HuH-7.5 (cell line): Measurements from ENCODE around the gene FLCN.

Experiments
- DNase-seq: peaks from one replicate; pipeline ENCODE4 v3.0.0; 2011; ENCODE audit warnings: low spot score

Gene FLCN

DNA sequence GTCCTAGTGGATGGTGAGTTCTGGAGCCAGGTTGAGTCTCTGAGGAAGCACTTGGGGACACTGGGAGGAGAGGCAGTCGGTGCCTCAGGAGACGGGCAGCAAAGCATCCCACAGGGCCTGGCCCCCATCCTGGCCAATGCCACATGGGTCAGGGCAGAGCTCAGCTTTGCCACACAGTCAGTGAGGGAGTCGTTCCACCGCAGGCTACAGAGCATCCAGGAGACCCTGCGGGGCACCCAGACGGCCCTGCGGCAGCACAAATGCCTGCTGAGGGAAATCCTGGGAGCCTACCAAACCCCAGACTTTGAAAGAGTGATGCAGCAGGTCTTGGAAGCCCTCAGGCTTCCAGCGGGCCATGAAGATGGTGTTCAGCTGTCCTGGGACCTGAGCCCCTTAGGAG is 70.5 kb downstream of the FLCN start:
- DNase-seq: no peak

DNA sequence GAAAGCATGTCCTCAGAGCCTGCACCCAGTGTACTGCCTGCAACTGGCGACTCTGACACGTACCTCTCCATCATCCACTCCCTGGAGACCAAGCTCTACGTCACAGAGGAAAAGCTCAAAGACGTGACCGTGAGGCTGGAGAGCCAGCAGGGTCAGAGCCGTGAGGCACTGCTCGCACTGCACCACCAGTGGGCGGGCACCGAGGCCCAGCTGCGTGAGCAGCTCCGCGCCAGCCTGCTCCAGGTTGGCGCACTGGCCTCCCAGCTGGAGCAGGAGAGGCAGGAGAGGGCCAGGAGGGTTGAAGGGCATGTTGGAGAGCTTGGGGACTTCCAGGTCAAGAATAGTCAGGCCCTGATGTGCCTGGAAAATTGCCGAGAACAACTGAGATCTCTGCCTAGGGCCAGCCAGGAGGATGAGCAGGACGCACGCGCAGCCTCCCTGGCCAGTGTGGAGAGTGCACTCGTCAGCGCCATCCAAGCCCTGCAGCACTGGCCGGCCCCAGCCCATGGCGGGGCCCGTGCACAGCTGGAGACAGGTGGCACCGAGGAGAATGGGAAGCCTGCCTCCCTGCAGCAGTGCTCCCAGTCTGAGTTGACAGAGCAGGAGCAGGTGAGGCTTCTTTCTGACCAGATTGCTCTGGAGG is 71.2 kb downstream of the FLCN start:
- DNase-seq: no peak

DNA sequence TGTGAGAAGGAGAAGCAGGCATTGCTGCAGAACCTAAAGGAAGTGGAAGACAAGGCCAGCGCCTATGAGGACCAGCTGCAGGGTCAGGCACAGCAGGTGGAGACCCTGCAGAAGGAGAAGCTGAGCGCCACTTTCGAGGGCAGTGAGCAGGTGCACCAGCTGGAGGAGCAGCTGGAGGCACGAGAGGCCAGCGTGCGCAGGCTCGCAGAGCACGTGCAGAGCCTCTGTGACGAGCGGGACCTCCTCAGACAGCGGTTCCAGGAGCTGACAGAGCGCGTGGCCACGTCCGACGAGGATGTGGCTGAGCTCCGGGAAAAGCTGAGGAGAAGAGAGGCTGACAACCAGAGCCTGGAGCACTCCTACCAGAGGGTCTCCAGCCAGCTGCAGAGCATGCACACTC is 72.3 kb downstream of the FLCN start:
- no peak for DNase-seq

DNA sequence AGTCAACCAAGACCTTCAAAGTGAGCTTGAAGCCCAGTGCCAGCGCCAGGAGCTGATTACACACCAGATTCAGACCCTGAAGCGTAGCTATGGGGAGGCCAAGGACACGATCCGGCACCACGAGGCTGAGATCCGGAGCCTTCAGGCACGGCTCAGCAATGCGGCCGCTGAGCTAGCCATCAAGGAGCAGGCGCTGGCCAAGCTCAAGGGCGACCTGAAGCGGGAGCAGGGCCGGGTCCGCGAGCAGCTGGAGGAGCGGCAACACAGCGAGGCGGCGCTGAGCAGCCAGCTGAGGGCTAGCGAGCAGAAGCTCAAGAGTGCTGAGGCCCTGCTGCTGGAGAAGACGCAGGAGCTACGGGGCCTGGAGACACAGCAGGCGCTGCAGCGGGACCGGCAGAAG is 72.8 kb downstream of the FLCN start:
- DNase-seq: no peak
